Stomach (tissue), 4 donors: Measurements from ENCODE around the gene DKK1.
"Not testable (repeated sequence)": the region's sequence is repeated elsewhere in the genome, so short reads cannot be mapped to it uniquely, and the experiment has no call there.

Experiments used
- POLR2A ChIP-seq, 4 donors: fragments of 450-650 bp; IDR thresholded peaks; one replicate each; pipeline ENCODE4 v1.6.1; 2016; ENCODE audit warnings: antibody characterized with exemption in 4 of 4, control low read depth in 2 of 4, mild to moderate bottlenecking in 1 of 4, moderate library complexity in 1 of 4
- POLR2AphosphoS5 ChIP-seq, 3 donors: sonication (generic); formaldehyde crosslinking; IDR thresholded peaks; one replicate each; pipeline ENCODE4 v1.6.1; 2016; ENCODE audit warnings: antibody characterized with exemption in 3 of 3
- TF ChIP-seq, protein P1 (sequence below), 7 experiments: fragments of 450-650 bp in 4 of 7; fragments of 200-600 bp in 3 of 7; sonication (generic) in 3 of 7; IDR thresholded peaks; one replicate each; pipeline ENCODE4 v1.5.1; 2016 to 2019; ENCODE audit warnings: antibody characterized with exemption in 7 of 7, control low read depth in 2 of 7, mild to moderate bottlenecking in 1 of 7

DNA sequence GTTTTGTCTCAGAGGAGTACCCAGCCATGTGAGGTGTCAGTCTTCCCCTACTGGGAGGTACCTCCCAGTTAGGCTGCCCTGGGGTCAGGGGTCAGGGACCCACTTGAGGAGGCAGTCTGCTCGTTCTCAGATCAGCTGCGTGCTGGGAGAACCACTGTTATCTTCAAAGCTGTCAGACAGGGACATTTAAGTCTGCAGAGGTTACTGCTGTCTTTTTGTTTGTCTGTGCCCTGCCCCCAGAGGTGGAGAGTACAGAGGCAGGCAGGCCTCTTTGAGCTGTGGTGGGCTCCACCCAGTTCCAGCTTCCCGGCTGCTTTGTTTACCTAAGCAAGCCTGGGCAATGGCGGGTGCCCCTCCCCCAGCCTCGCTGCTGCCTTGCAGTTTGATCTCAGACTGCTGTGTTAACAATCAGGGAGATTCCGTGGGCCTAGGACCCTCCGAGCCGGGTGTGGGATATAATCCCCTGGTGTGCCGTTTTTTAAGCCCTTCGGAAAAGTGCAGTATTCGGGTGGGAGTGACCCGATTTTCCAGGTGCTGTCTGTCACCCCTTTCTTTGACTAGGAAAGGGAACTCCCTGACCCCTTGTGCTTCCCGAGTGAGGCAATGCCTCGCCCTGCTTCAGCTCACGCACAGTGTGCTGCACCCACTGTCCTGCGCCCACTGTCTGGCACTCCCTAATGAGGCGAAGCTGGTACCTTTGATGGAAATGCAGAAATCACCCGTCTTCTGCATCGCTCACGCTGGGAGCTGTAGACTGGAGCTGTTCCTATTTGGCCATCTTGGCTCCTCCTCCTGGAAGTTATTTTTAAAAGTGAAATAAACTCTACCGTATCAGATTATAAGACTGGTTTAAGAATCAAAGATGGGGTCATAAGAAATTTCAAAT lies 51.7 kb downstream of the DKK1 start:
- TF ChIP-seq POLR2A, POLR2AphosphoS5 (IDR thresholded peaks at IDR 0.05): not testable (repeated sequence)
- TF ChIP-seq, protein P1, sequence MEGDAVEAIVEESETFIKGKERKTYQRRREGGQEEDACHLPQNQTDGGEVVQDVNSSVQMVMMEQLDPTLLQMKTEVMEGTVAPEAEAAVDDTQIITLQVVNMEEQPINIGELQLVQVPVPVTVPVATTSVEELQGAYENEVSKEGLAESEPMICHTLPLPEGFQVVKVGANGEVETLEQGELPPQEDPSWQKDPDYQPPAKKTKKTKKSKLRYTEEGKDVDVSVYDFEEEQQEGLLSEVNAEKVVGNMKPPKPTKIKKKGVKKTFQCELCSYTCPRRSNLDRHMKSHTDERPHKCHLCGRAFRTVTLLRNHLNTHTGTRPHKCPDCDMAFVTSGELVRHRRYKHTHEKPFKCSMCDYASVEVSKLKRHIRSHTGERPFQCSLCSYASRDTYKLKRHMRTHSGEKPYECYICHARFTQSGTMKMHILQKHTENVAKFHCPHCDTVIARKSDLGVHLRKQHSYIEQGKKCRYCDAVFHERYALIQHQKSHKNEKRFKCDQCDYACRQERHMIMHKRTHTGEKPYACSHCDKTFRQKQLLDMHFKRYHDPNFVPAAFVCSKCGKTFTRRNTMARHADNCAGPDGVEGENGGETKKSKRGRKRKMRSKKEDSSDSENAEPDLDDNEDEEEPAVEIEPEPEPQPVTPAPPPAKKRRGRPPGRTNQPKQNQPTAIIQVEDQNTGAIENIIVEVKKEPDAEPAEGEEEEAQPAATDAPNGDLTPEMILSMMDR (IDR thresholded peaks at IDR 0.05): not testable (repeated sequence)
